Activated T-helper 2 cell treated with anti-CD3 and anti-CD28 coated beads, Interferon-gamma antibody, Interleukin-2, Interleukin-4, amounts not matched to agents 10 μg/mL and 5 μg/mL and 100 μg/mL, durations not matched to agents 14 hours and 24 hours and 36 hours (primary cell): ENCODE measurements around the gene KCNC4. TPM values are rescaled to one million over a fixed set of nuclear protein-coding genes. Genes with fewer than 3 reads are reported as not detected.

Experiments used
- DNase-seq: peaks from one replicate; pipeline ENCODE4 v3.0.0; 2021; ENCODE audit warnings: low spot score
- H3K27ac Mint-ChIP-seq: one replicate; pipeline ENCODE4 v1.8.0; 2021; ENCODE audit warnings: mixed read lengths
- H3K27me3 Mint-ChIP-seq: one replicate; pipeline ENCODE4 v1.8.0; 2021; ENCODE audit warnings: low read depth, mixed read lengths
- H3K36me3 Mint-ChIP-seq: one replicate; pipeline ENCODE4 v1.8.0; 2021; ENCODE audit warnings: low read depth, mixed read lengths
- H3K4me1 Mint-ChIP-seq: one replicate; pipeline ENCODE4 v1.8.0; 2021; ENCODE audit warnings: low read depth, mixed read lengths
- H3K4me3 Mint-ChIP-seq: one replicate; pipeline ENCODE4 v1.8.0; 2021; ENCODE audit warnings: low read depth, mild to moderate bottlenecking, moderate library complexity, mixed read lengths
- H3K9me3 Mint-ChIP-seq: one replicate; pipeline ENCODE4 v1.8.0; 2021; ENCODE audit warnings: mixed read lengths
- intact Hi-C: fragments of 100-400 bp; cut with micrococcal nuclease; formaldehyde crosslinking; loops from one replicate; pipeline ENCODE4 v1.15.1; 2023
- total RNA-seq: library from RNA; stranded (reverse); gene quantifications from 2 replicates; pipeline ENCODE4 v1.2.3, GENCODE V29; 2022

Gene KCNC4
- total RNA-seq, 1 donor from 2014 or later: 30.6 TPM

DNA sequence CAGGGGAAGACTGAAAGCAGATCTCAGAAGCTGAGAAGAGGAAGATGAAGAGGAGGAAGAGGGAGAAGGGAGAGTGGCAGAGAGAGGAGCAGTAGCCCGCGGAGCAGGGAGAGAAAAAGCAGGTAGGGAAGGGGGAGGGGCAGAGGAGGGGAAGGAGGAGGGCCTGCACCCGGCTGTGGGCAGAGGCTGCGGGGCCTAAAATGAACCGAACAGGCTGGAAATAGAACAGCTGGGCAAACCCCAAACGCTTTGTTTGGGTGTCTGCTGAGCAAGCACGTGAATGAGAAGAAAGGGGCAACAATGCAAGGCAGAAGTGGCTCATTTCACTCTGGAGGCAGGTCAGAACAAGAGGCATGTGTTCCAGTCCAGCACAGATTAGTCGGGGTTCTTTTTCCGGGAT lies 33.5 kb downstream of the KCNC4 start:
- intact Hi-C loops: no loop called here
- Mint-ChIP-seq H3K27me3 (no peaks in the 10 kb centered on the region), H3K9me3 (no peaks in the 10 kb centered on the region), H3K4me3 (no peak overlapping the region), H3K36me3 (peaks cover 8% of the 10 kb centered on the region), H3K27ac (no peak overlapping the region), H3K4me1 (peaks cover 14% of the 10 kb centered on the region)
- no peak for DNase-seq

DNA sequence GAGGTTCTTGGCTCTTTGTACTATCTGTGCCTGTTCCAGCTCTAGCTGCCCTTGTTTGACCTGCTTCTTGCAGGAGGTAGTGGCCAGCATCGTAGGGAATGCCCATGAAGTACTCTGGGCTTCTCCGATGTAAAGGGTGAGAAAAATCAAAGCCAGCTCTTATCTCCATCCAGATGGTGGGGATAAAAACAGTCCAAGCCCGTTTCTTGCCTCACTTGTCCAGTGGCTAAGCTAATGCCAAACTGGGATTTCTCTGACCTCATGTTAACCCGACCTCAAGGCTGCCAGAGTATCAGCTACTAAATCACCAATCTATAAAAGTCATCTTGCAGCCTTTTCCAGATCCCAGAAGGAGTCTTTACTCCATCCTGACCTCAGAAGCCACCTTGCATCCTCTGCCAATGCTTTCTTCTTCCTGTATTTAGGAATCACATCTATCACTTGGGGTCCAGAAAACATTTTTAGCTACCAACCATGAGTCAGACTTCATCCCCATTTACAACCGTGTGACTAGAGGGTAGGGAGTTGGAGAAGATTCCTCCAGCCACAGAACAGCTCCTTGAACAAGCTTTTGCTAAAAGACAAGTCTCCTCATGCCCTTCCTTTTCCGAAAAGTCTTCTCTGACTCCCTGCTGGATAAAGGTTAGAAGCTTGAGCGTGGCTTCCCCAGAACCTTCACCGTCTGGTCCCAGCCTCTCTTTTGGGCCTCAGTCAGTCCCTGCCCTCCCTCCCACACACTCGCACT lies 35.9 kb downstream of the KCNC4 start:
- no peaks in the 10 kb centered on the region for H3K36me3 Mint-ChIP-seq

DNA sequence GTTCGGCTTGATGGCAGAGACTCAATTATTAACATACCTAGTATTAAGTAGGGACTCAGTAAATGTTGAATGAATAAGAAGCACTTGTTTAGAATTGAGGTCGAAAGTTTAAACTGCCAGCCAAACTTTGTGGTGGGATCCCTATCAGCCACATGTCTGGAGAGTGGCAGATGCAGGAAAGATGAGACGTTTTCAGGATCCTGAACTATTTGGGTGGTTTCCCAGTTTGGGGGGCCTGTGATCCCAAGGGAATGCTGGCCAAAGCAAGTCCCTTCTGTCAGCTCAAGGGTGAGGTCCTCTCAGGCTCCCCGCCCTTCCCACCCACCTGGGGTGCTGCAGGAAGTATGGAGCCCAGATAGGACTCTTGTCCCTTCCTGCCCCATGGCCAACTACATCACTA lies 38.6 kb downstream of the KCNC4 start:
- H3K9me3 Mint-ChIP-seq: no peaks in the 10 kb centered on the region
- no peaks in the 10 kb centered on the region for H3K36me3 Mint-ChIP-seq
- H3K4me3 Mint-ChIP-seq: no peak overlapping the region
- no peak for DNase-seq
- no peaks in the 10 kb centered on the region for H3K27me3 Mint-ChIP-seq
- H3K4me1 Mint-ChIP-seq: peaks cover 1% of the 10 kb centered on the region
- intact Hi-C loops: no loop called here
- no peak overlapping the region for H3K27ac Mint-ChIP-seq

More for the DNA sequence above, 35.9 kb downstream of the KCNC4 start:
- intact Hi-C loops: no loop called here
- H3K9me3 Mint-ChIP-seq: no peaks in the 10 kb centered on the region
- H3K4me1 Mint-ChIP-seq: peaks cover 3% of the 10 kb centered on the region
- H3K27ac Mint-ChIP-seq: no peak overlapping the region
- no peak overlapping the region for H3K4me3 Mint-ChIP-seq
- DNase-seq: no peak
- H3K27me3 Mint-ChIP-seq: no peaks in the 10 kb centered on the region

DNA sequence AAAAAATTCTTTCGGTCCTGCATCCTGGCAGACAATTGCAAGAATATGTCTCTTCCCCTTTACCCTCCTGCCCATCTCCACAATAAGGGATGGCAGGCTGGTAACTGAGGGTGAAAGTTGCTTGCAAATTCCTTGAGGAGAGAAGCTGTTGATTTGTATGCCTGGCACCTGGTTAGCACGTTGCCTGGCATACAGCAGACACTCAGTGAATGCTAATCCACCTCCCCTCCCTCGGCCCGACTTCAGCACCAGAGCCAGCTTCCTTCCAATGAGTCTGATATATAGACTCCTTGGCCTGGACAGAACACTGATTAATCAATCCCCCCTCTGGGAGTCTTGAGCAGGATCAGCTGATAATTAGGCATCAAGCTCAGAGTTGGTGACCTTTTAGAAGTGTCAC lies 39.1 kb downstream of the KCNC4 start:
- H3K27ac Mint-ChIP-seq: no peak overlapping the region
- H3K4me1 Mint-ChIP-seq: no peaks in the 10 kb centered on the region
- no peak for DNase-seq
- no peaks in the 10 kb centered on the region for H3K9me3 Mint-ChIP-seq
- H3K36me3 Mint-ChIP-seq: no peaks in the 10 kb centered on the region
- H3K4me3 Mint-ChIP-seq: no peak overlapping the region
- H3K27me3 Mint-ChIP-seq: no peaks in the 10 kb centered on the region
- intact Hi-C loops: no loop called here

DNA sequence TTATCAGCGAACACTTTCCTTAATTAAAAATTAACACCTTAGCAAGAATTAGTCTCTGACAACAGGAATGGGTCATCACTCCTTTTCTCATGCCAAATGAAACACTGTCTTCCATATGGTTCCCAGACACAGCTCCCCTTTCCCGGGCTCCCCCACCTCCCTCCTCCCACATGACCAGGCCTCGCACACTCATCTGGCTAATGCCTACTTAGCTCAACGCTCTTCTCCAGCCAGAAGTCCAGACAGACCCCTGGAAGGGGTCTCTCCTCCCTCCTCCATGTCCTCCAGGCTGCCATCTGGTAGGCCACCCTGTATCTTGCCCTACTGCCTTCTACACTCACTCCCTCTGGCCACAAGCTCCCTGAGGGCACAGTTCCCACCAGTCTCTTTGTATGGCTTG lies 39.9 kb downstream of the KCNC4 start:
- Mint-ChIP-seq H3K4me3 (no peak overlapping the region), H3K27ac (no peak overlapping the region), H3K9me3 (no peaks in the 10 kb centered on the region), H3K4me1 (no peaks in the 10 kb centered on the region), H3K27me3 (no peaks in the 10 kb centered on the region), H3K36me3 (no peaks in the 10 kb centered on the region)
- no peak for DNase-seq
- intact Hi-C loops: no loop called here

DNA sequence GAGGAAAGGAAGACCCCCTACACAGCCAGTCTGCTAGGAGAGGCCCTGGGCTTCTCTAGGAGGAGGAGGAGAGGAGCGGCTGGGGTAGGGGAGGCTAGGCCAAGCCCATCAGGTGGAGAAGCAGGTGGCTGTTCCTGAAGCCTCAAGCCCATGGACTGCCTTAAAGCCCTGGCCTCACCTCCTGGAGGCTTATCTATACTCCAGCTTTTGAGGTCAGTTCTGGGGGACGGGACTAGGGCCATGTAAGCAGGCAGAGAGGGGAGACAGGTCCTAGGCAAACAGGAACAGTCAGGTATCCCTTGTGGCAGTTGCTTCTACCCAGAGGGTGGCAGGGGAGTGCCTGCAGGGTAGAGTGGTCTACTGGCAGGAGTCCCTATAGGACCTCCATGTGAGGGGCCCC lies 40.6 kb downstream of the KCNC4 start:
- DNase-seq: no peak
- H3K9me3 Mint-ChIP-seq: no peaks in the 10 kb centered on the region
- H3K27ac Mint-ChIP-seq: no peak overlapping the region
- H3K27me3 Mint-ChIP-seq: no peaks in the 10 kb centered on the region
- no peaks in the 10 kb centered on the region for H3K4me1 Mint-ChIP-seq
- H3K4me3 Mint-ChIP-seq: no peak overlapping the region
- intact Hi-C loops: no loop called here
- no peaks in the 10 kb centered on the region for H3K36me3 Mint-ChIP-seq

DNA sequence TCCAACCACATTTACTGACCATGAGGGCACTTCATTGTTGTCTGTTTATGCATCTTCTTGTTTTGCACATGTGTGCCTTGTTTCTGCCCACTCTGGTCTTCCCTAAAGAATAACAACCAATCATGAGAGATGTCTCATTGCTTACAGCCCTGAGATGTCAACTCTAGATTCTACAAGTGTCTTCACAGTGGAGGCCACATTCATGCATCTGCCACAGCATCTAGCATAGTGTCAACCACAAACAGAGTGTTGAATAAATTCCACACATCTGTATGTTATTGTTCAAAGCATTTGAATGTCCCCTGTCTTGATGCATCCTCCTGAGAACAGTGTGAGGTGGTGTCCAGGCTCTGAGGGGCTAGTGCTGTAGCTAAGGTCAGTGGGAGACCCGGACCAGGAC lies 43.1 kb downstream of the KCNC4 start:
- Mint-ChIP-seq H3K9me3 (no peaks in the 10 kb centered on the region), H3K4me3 (no peak overlapping the region), H3K27me3 (no peaks in the 10 kb centered on the region), H3K36me3 (no peaks in the 10 kb centered on the region), H3K27ac (no peak overlapping the region), H3K4me1 (no peaks in the 10 kb centered on the region)
- intact Hi-C loops: no loop called here
- DNase-seq: no peak

DNA sequence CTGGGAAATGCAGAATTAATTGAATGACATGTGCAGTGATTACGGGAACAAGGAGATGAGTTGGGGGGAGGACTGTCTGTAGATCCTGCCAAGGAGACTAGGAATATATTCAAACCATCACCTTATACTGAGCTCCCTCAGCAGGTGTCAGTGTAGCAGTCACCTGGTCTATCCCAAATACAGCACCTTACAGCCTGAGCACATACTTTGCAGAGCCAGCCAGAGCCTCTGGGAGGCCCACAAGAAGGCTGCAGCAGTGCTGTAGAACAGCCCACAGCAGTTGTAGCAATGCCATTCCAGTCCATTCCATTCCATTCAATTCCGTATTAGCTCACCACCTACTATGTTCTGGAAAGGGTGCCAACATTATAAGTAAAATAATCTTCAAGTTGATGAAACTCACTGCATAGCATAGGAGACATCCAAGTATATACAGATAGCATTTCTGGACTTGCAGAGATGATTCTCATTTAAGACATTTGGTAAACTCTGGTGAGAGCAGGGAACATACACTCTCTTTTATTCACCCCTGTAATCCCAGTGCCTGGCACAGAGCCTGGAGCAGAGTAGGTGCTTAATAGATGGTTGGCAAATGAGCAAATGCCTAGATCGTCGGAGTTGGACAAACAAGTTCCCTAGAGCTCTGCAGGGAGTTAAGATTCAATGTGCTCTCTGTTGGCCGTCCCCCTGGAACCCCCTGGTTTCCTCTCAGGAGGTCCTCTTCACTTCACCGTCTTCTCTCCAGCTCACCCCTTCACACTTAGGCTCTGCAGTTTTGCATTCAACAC lies 44.7 kb downstream of the KCNC4 start:
- H3K4me3 Mint-ChIP-seq: no peak overlapping the region
- H3K9me3 Mint-ChIP-seq: no peaks in the 10 kb centered on the region
- DNase-seq: no peak
- H3K27ac Mint-ChIP-seq: no peak overlapping the region
- H3K36me3 Mint-ChIP-seq: no peaks in the 10 kb centered on the region
- peaks cover 1% of the 10 kb centered on the region for H3K27me3 Mint-ChIP-seq
- intact Hi-C loops: no loop called here
- H3K4me1 Mint-ChIP-seq: no peaks in the 10 kb centered on the region

DNA sequence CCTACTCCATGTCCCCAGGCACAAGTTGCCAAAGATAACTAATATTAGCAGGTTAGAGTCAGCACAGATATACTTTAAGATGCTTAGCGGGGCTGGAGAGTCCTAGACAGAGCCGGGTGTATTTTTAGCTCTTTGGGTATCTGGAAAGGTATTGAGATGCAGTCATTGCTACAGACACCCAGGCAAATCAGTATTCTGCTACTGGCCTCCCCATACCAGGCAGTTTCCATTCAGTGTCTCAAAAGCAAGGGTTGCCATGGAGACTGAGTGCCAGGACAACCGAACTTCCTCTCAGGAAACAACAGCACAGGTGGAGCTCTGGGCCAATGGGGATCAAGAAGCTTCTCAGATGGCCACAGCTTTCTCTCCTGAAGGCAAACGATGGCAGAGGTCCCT lies 45.3 kb downstream of the KCNC4 start:
- Mint-ChIP-seq H3K27ac (no peak overlapping the region), H3K4me1 (no peaks in the 10 kb centered on the region), H3K9me3 (no peaks in the 10 kb centered on the region), H3K36me3 (no peaks in the 10 kb centered on the region), H3K27me3 (peaks cover 2% of the 10 kb centered on the region), H3K4me3 (no peak overlapping the region)
- intact Hi-C loops: no loop called here
- DNase-seq: no peak

DNA sequence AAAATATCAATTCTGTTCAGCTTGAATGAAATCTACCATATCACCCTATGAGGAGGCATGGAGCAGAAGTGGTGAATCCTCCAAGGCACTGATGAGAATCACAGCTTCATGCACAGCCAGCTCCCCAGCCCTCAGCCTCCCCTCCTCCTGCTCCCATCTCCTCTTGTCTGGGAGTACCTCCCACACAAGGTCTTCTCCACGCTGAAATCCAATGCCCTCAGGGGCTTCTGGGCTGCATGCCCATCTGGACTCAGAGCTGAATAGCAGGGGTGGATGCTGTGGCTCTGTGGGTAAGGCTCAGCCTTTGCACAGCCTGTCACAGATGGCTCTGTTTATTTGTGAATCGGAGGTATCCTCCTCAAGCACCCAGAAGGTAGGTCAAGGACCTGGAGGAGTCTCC lies 48.6 kb downstream of the KCNC4 start:
- peaks cover 4% of the 10 kb centered on the region for H3K27me3 Mint-ChIP-seq

DNA sequence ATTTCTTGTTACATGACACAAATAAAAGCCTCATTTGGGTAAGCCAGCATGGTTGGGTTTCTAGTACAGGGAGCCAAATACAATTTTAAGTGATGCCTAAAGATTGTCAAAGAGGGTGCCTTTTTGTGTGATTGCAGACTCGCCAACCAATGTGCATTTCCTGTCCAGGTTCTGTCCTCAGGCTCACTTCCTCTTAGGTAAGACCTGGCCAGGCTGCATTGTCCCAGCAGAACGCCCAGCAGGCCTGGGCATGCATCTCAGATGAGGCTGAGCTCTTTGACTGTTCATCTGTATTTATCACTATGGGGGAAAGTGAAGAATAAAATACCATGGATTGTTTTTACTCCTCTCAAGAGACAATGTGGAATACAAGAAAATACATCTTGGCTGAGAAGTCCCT lies 49.7 kb downstream of the KCNC4 start:
- peaks cover 4% of the 10 kb centered on the region for H3K27me3 Mint-ChIP-seq
- intact Hi-C loops: no loop called here
- H3K27ac Mint-ChIP-seq: no peak overlapping the region
- H3K36me3 Mint-ChIP-seq: no peaks in the 10 kb centered on the region
- H3K4me3 Mint-ChIP-seq: no peak overlapping the region
- DNase-seq: no peak
- H3K9me3 Mint-ChIP-seq: no peaks in the 10 kb centered on the region
- peaks cover 6% of the 10 kb centered on the region for H3K4me1 Mint-ChIP-seq

More for the DNA sequence above, 48.6 kb downstream of the KCNC4 start:
- Mint-ChIP-seq H3K9me3 (no peaks in the 10 kb centered on the region), H3K4me1 (peaks cover 6% of the 10 kb centered on the region), H3K4me3 (no peak overlapping the region), H3K36me3 (no peaks in the 10 kb centered on the region), H3K27ac (no peak overlapping the region)
- intact Hi-C loops: no loop called here
- no peak for DNase-seq
